CD1c-positive myeloid dendritic cell (primary cell): ENCODE results near the gene ACTL8.

Source experiments
- DNase-seq: peaks from one replicate; pipeline ENCODE4 v3.0.0-alpha.2; 2016; ENCODE audit errors: extremely low spot score

Gene ACTL8

GRCh38 chr1:17845583-17845982 lies 90.5 kb downstream of the ACTL8 start:
- DNase-seq: no peak

- DNase-seq: no peak
Observed at GRCh38 chr1:17846341-17846740, 91.2 kb downstream of the ACTL8 start.

- no peak for DNase-seq
Observed at GRCh38 chr1:17847111-17847510, 92.0 kb downstream of the ACTL8 start.

GRCh38 chr1:17849216-17849615 lies 94.1 kb downstream of the ACTL8 start:
- DNase-seq: no peak

- no peak for DNase-seq
Observed at GRCh38 chr1:17851056-17851455, 95.9 kb downstream of the ACTL8 start.

GRCh38 chr1:17852383-17852782 lies 97.2 kb downstream of the ACTL8 start:
- DNase-seq: no peak

- no peak for DNase-seq
Observed at GRCh38 chr1:17853241-17853935, 98.3 kb downstream of the ACTL8 start.

- no peak for DNase-seq
Observed at GRCh38 chr1:17856496-17857108, 101.5 kb downstream of the ACTL8 start.

- DNase-seq: no peak
Observed at GRCh38 chr1:17857109-17857499, 102.0 kb downstream of the ACTL8 start.

- no peak for DNase-seq
Observed at GRCh38 chr1:17857996-17858395, 102.9 kb downstream of the ACTL8 start.

- DNase-seq: no peak
Observed at GRCh38 chr1:17860812-17861211, 105.7 kb downstream of the ACTL8 start.

GRCh38 chr1:17861685-17862084 lies 106.6 kb downstream of the ACTL8 start:
- no peak for DNase-seq

- no peak for DNase-seq
Observed at GRCh38 chr1:17862121-17862520, 107.0 kb downstream of the ACTL8 start.

GRCh38 chr1:17865912-17866739 lies 111.0 kb downstream of the ACTL8 start:
- no peak for DNase-seq

- no peak for DNase-seq
Observed at GRCh38 chr1:17866740-17867029, 111.6 kb downstream of the ACTL8 start.

- DNase-seq: no peak
Observed at GRCh38 chr1:17867470-17867869, 112.3 kb downstream of the ACTL8 start.

GRCh38 chr1:17869815-17870214 lies 114.7 kb downstream of the ACTL8 start:
- no peak for DNase-seq

GRCh38 chr1:17870679-17871078 lies 115.5 kb downstream of the ACTL8 start:
- no peak for DNase-seq

GRCh38 chr1:17873007-17873675 lies 118.0 kb downstream of the ACTL8 start:
- DNase-seq: no peak

- no peak for DNase-seq
Observed at GRCh38 chr1:17874231-17874630, 119.1 kb downstream of the ACTL8 start.

- DNase-seq: no peak
Observed at GRCh38 chr1:17874710-17875109, 119.6 kb downstream of the ACTL8 start.

GRCh38 chr1:17875171-17875881 lies 120.2 kb downstream of the ACTL8 start:
- no peak for DNase-seq
